HEK293T (cell line): ENCODE results near the gene DCTN4.

ENCODE experiments used
- CTCF ChIA-PET: fragments of 350-600 bp; formaldehyde crosslinking; extraction: SDS; loops from one replicate; lab custom pipeline; 2021; ENCODE audit warnings: antibody characterized with exemption, inconsistent platforms; lab: Yijun Ruan, JAX
- POLR2A ChIA-PET: fragments of 350-600 bp; formaldehyde crosslinking; extraction: SDS; loops from one replicate; lab custom pipeline; 2020; ENCODE audit warnings: antibody characterized with exemption, inconsistent platforms; lab: Yijun Ruan, JAX
- DNase-seq: peaks from one replicate; pipeline ENCODE4 v3.0.0; 2012; ENCODE audit warnings: mixed read lengths; ENCODE audit errors: extremely low spot score
- ARNT ChIP-seq: fragments of 450-650 bp; IDR thresholded peaks from 2 replicates; pipeline ENCODE4 v1.6.1; 2017; ENCODE audit warnings: mild to moderate bottlenecking
- BHLHE40 ChIP-seq: fragments of 450-650 bp; IDR thresholded peaks from 2 replicates; pipeline ENCODE4 v1.6.1; 2016; ENCODE audit warnings: mild to moderate bottlenecking, moderate library complexity, borderline replicate concordance
- CTBP1 ChIP-seq: fragments of 450-650 bp; IDR thresholded peaks from 2 replicates; pipeline ENCODE4 v1.6.1; 2016; ENCODE audit warnings: borderline replicate concordance
- ELF4 ChIP-seq: fragments of 450-650 bp; IDR thresholded peaks from 2 replicates; pipeline ENCODE4 v1.6.1; 2017; ENCODE audit warnings: antibody characterized with exemption
- FOXA1 ChIP-seq: fragments of 450-650 bp; IDR thresholded peaks from 2 replicates; pipeline ENCODE4 v1.6.1; 2016; ENCODE audit warnings: mild to moderate bottlenecking
- FOXK2 ChIP-seq: fragments of 450-650 bp; IDR thresholded peaks from 2 replicates; pipeline ENCODE4 v1.6.1; 2016; ENCODE audit warnings: mild to moderate bottlenecking
- FOXM1 ChIP-seq: fragments of 450-650 bp; IDR thresholded peaks from 2 replicates; pipeline ENCODE4 v1.6.1; 2017; ENCODE audit warnings: mild to moderate bottlenecking, borderline replicate concordance
- HDGF ChIP-seq: fragments of 450-650 bp; IDR thresholded peaks from 2 replicates; pipeline ENCODE4 v1.6.1; 2017; ENCODE audit warnings: antibody characterized with exemption, borderline replicate concordance
- L3MBTL2 ChIP-seq: fragments of 450-650 bp; conservative IDR thresholded peaks from 2 replicates; pipeline ENCODE4 v1.6.1; 2016; ENCODE audit warnings: mild to moderate bottlenecking
- LEF1 ChIP-seq: fragments of 450-650 bp; IDR thresholded peaks from 2 replicates; pipeline ENCODE4 v1.6.1; 2017; ENCODE audit warnings: mild to moderate bottlenecking, borderline replicate concordance
- NFRKB ChIP-seq: fragments of 450-650 bp; IDR thresholded peaks from 2 replicates; pipeline ENCODE4 v1.6.1; 2016; ENCODE audit warnings: mild to moderate bottlenecking, moderate library complexity
- PKNOX1 ChIP-seq: fragments of 450-650 bp; IDR thresholded peaks from 2 replicates; pipeline ENCODE4 v1.6.1; 2016
- SP1 ChIP-seq: fragments of 450-650 bp; IDR thresholded peaks from 2 replicates; pipeline ENCODE4 v1.6.1; 2017
- SUZ12 ChIP-seq: fragments of 450-650 bp; IDR thresholded peaks from 2 replicates; pipeline ENCODE4 v1.6.1; 2016; ENCODE audit warnings: mild to moderate bottlenecking
- TARDBP ChIP-seq: fragments of 450-650 bp; IDR thresholded peaks from 2 replicates; pipeline ENCODE4 v1.6.1; 2016
- ZNF384 ChIP-seq: fragments of 450-650 bp; IDR thresholded peaks from 2 replicates; pipeline ENCODE4 v1.6.1; 2016

The DCTN4 gene

DNA sequence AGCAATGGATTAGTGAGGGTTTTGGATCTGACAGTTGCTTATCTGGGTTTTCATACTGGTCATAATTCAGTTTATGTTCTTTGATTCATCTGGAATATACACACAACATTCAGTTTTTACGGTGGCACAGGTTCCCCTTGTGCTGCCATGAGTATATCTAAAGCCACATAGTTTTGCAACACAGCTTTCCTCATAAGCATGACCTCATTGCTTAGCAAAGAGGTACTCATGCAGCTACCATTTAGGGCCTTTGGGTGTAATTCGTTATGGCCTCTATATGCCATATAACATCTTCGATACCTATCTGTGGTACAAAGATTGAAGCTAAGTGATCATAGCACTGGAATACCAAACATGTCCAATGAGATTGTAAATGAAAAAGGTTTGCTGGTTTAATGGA is 55.1 kb downstream of the DCTN4 start:
- ChIA-PET CTCF (interaction anchor here (1.2 to 1.5 kb wide), 2 partner anchors 97 to 143 kb away, joined by 3 to 5 read pairs; no protein-coding TSS in a partner anchor), POLR2A (interaction anchor here (0.6 kb wide), 1 partner anchor 47 kb away, joined by 3 read pairs; no protein-coding TSS in a partner anchor)
- TF ChIP-seq HDGF: no peak
- TF ChIP-seq LEF1: no peak
- no peak for TF ChIP-seq NFRKB
- TF ChIP-seq L3MBTL2: no peak
- TF ChIP-seq TARDBP: no peak
- no peak for TF ChIP-seq FOXA1
- TF ChIP-seq BHLHE40: no peak
- no peak for TF ChIP-seq SP1
- TF ChIP-seq ELF4: no peak
- TF ChIP-seq ZNF384: no peak
- TF ChIP-seq CTBP1: no peak
- TF ChIP-seq SUZ12: no peak
- TF ChIP-seq FOXK2: no peak
- no peak for TF ChIP-seq FOXM1
- no peak for TF ChIP-seq PKNOX1
- TF ChIP-seq ARNT: no peak
- no peak for DNase-seq

DNA sequence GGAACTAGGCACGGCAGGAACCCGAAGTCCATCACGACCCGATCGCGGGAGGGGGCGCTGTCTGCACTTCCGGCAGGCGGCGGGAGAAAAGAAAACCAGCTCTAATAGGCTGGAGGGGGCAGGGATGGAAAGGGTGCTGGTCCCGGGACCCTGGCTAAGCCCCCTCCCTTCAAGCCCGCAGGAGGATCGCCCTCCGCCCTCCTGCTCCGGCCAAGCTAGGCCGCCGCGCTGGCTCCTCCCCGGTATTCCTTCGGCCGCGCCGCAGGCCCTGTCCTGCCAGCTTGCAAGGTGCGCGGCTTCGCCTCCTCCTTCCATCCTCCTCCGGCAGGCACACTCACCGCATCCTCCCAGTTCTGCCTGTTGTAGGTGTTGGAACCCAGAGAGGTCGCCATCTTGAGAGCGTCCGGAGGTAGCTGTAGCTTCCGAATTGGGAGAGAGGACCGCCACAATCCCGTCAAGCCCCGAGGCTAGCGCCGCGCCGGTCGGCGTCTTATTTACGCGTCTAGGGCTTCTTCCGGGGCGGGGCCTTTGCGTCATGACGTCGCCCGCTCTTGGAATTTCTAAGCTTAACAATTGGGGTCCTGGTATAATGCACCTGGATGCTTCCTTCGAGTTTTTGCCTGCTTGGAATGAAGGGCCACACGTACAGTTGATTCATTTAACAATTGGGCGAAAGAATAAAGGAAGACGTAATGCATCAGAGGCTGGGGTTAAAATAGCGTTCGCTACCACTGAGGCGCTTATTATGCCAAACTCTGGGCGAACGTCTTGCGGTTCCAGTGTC is 58.0 kb downstream of the DCTN4 start, which contains the start of gene RBM22:
RBM22 (minus strand) TSS at position 469 of the 784 bp plus-strand sequence; CDS start at position 392, 77 bp downstream.
- CTCF ChIA-PET: interaction anchor here (1.0 to 1.9 kb wide), 8 partner anchors 10 to 251 kb away, joined by 3 to 28 read pairs (median 4); partner anchors contain the start of gene SMIM3
- POLR2A ChIA-PET: interaction anchor here (0.5 to 2.9 kb wide), 59 partner anchors 8 to 686 kb away, joined by 3 to 43 read pairs (median 5); partner anchors contain the start of genes ANXA6, CD74, DCTN4 and MYOZ3
- TF ChIP-seq SUZ12 (no peak), HDGF (no peak), ARNT (no peak), PKNOX1 (no peak), L3MBTL2 (0 out of 2 replicates have a peak, but pooled peaks have one; percentile 21), BHLHE40 (no peak)
- peak; percentile 90 for DNase-seq

DNA sequence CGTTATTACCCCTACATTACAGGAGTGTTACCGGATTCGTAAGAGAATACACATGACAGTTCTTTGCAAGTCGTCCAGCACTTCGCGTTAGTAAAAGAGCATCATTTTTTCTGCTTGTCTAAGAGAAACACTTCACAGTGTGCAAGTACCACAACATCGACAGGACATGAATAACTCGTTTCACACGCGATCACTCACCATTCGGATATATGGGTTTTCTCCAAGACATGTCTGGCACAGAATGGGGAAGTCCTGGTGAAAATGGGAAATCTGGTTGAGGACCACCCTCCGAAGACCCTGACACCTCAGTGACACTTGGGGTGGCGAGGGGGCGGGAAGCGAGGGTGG is 58.6 kb downstream of the DCTN4 start:
- TF ChIP-seq ZNF384 (no peak), NFRKB (no peak), HDGF (no peak), BHLHE40 (no peak), SP1 (no peak), FOXM1 (no peak), SUZ12 (no peak)
- no peak for DNase-seq
- ChIA-PET CTCF (interaction anchor here (0.7 to 1.9 kb wide), 7 partner anchors 9 to 250 kb away, joined by 3 to 28 read pairs (median 4); no protein-coding TSS in a partner anchor), POLR2A (interaction anchor here (0.7 to 2.9 kb wide), 40 partner anchors 9 to 501 kb away, joined by 3 to 43 read pairs (median 6); partner anchors contain the start of genes ANXA6, DCTN4, MYOZ3 and RPS14)

DNA sequence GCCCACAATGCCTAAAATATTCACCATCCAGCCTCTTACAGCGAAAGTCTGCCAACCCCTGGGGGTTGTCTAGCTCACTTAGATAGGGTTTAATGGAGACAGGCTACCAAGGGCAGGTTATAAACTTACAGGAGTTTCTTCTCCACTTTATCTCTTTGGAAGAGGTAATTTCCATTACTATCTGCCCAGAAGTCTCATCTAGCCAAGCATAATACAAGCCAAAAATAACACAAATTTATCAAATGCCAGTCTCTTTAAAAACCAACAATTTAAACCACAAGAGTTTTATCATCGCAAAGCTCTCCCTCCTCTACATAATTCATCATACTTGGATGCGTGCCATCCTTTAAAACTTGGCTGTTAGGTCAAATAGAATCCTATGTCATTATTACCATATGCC is 64.2 kb downstream of the DCTN4 start:
- no peak for DNase-seq
- TF ChIP-seq SP1 (no peak), FOXK2 (no peak), ELF4 (no peak), SUZ12 (no peak), TARDBP (no peak)
- ChIA-PET POLR2A (interaction anchor here (1.0 kb wide), 1 partner anchor 64 kb away, joined by 3 read pairs; the partner anchor contains the start of gene DCTN4), CTCF (no interaction called here)

GRCh38 chr5:150692276-150692675 is 66.5 kb downstream of the DCTN4 start:
- no peak for DNase-seq
- CTCF ChIA-PET: no interaction called here
- TF ChIP-seq CTBP1: no peak
- TF ChIP-seq BHLHE40: no peak
- no peak for TF ChIP-seq PKNOX1
- TF ChIP-seq ZNF384: no peak
- TF ChIP-seq L3MBTL2: no peak
- TF ChIP-seq TARDBP: no peak
- no peak for TF ChIP-seq LEF1
- no peak for TF ChIP-seq FOXA1
- no peak for TF ChIP-seq FOXK2
- no peak for TF ChIP-seq FOXM1
- no peak for TF ChIP-seq ARNT
- TF ChIP-seq SUZ12: no peak
- no peak for TF ChIP-seq ELF4
- no peak for TF ChIP-seq NFRKB
- POLR2A ChIA-PET: interaction anchor here (2.9 kb wide), 1 partner anchor 8 kb away, joined by 19 read pairs; the partner anchor contains the start of gene RBM22

- TF ChIP-seq FOXA1 (no peak), NFRKB (no peak), ZNF384 (no peak), CTBP1 (no peak), FOXK2 (no peak)
- DNase-seq: no peak
- ChIA-PET POLR2A (interaction anchor here (2.9 kb wide), 1 partner anchor 10 kb away, joined by 19 read pairs; the partner anchor contains the start of gene RBM22), CTCF (interaction anchor here (1.2 kb wide), 1 partner anchor 9 kb away, joined by 3 read pairs; no protein-coding TSS in a partner anchor)
These were observed 68.1 kb downstream of the DCTN4 start for GRCh38 chr5:150690760-150691159.
